HEK293 (cell line): ENCODE data around the gene SULT2B1.
A peak's percentile ranks its signal among the peaks of the same experiment; 100 is the strongest.

Source experiments
- CTCF ChIA-PET: fragments of 350-600 bp; formaldehyde crosslinking; extraction: SDS; loops from one replicate; lab custom pipeline; 2021; ENCODE audit warnings: antibody characterized with exemption; lab: Yijun Ruan, JAX
- POLR2A ChIA-PET: fragments of 300-600 bp; formaldehyde crosslinking; extraction: SDS; loops from one replicate; lab custom pipeline; 2020; ENCODE audit warnings: antibody characterized with exemption, inconsistent platforms; lab: Yijun Ruan, JAX
- H3K27ac ChIP-seq: fragments of 200-500 bp; sonication (Bioruptor generic); 2 replicates; pipeline ENCODE4 v1.5.1; 2014; ENCODE audit warnings: low read depth, low read length, control low read depth, inconsistent platforms; ENCODE audit errors: extremely low read depth
- H3K36me3 ChIP-seq, 2 experiments: fragments of 200-500 bp in 1 of 2; sonication (Bioruptor generic) in 1 of 2; 1 replicate in 1 of 2; 2 replicates in 1 of 2; pipeline ENCODE4 v1.5.1; 2014 to 2017; ENCODE audit warnings: inconsistent platforms in 2 of 2, low read length in 2 of 2; ENCODE audit not compliant: control insufficient read depth in 2 of 2, insufficient read depth in 1 of 2
- H3K4me1 ChIP-seq: fragments of 200-500 bp; sonication (Bioruptor generic); 2 replicates; pipeline ENCODE4 v1.5.1; 2014; ENCODE audit warnings: mild to moderate bottlenecking, low read length, inconsistent platforms; ENCODE audit not compliant: control insufficient read depth, insufficient read depth
- H3K4me3 ChIP-seq: 2 replicates; pipeline ENCODE4 v1.5.1; 2011; ENCODE audit warnings: low read depth, mild to moderate bottlenecking, control low read depth, low read length, moderate library complexity
- H3K9me3 ChIP-seq: fragments of 200-500 bp; sonication (Bioruptor generic); 2 replicates; pipeline ENCODE4 v1.5.1; 2014; ENCODE audit warnings: low read depth, low read length, inconsistent platforms; ENCODE audit not compliant: control insufficient read depth, insufficient read depth
- REPIN1 ChIP-seq: fragments of 450-650 bp; formaldehyde crosslinking; IDR thresholded peaks from 2 replicates; pipeline ENCODE4 v1.5.1; 2017; ENCODE audit warnings: missing biosample characterization, missing genetic modification characterization, low read depth
- YY2 ChIP-seq: fragments of 450-650 bp; formaldehyde crosslinking; IDR thresholded peaks from 2 replicates; pipeline ENCODE4 v1.5.1; 2016; ENCODE audit warnings: missing biosample characterization, missing genetic modification characterization
- ZBTB10 ChIP-seq: fragments of 450-650 bp; formaldehyde crosslinking; IDR thresholded peaks from 2 replicates; pipeline ENCODE4 v1.5.1; 2016; ENCODE audit warnings: missing biosample characterization, missing genetic modification characterization
- ZBTB17 ChIP-seq: fragments of 450-650 bp; formaldehyde crosslinking; IDR thresholded peaks from 2 replicates; pipeline ENCODE4 v1.5.1; 2016; ENCODE audit warnings: missing biosample characterization, missing genetic modification characterization
- ZFP41 ChIP-seq: fragments of 450-650 bp; formaldehyde crosslinking; IDR thresholded peaks from 2 replicates; pipeline ENCODE4 v1.5.1; 2016; ENCODE audit warnings: missing biosample characterization, missing genetic modification characterization, borderline replicate concordance
- ZNF114 ChIP-seq: fragments of 450-650 bp; formaldehyde crosslinking; IDR thresholded peaks from 2 replicates; pipeline ENCODE4 v1.5.0; 2017; ENCODE audit warnings: missing biosample characterization, missing genetic modification characterization
- ZNF132 ChIP-seq: fragments of 450-650 bp; formaldehyde crosslinking; IDR thresholded peaks from 2 replicates; pipeline ENCODE4 v1.5.1; 2017; ENCODE audit warnings: missing biosample characterization, missing genetic modification characterization, borderline replicate concordance
- ZNF148 ChIP-seq: fragments of 450-650 bp; formaldehyde crosslinking; IDR thresholded peaks from 2 replicates; pipeline ENCODE4 v1.5.0; 2017; ENCODE audit warnings: missing biosample characterization, missing genetic modification characterization, borderline replicate concordance
- ZNF175 ChIP-seq: fragments of 450-650 bp; formaldehyde crosslinking; IDR thresholded peaks from 2 replicates; pipeline ENCODE4 v1.5.1; 2016; ENCODE audit warnings: missing biosample characterization, missing genetic modification characterization
- ZNF211 ChIP-seq: fragments of 450-650 bp; formaldehyde crosslinking; IDR thresholded peaks from 2 replicates; pipeline ENCODE4 v1.5.1; 2016; ENCODE audit warnings: low read depth, missing biosample characterization, missing genetic modification characterization
- ZNF24 ChIP-seq: fragments of 450-650 bp; formaldehyde crosslinking; IDR thresholded peaks from 2 replicates; pipeline ENCODE4 v1.5.1; 2016; ENCODE audit warnings: missing biosample characterization, missing genetic modification characterization
- ZNF248 ChIP-seq: fragments of 450-650 bp; formaldehyde crosslinking; IDR thresholded peaks from 2 replicates; pipeline ENCODE4 v1.5.1; 2017; ENCODE audit warnings: missing biosample characterization, missing genetic modification characterization
- ZNF274 ChIP-seq, 2 experiments: fragments of 200-500 bp in 1 of 2; fragments of 450-650 bp in 1 of 2; sonication (Bioruptor generic) in 1 of 2; formaldehyde crosslinking in 1 of 2; IDR thresholded peaks; 2 replicates each; pipeline versions ENCODE4 v1.5.1 to v1.6.1; 2014 to 2016; ENCODE audit warnings: borderline replicate concordance in 1 of 2, inconsistent platforms in 1 of 2, low read length in 1 of 2, missing biosample characterization in 1 of 2, missing genetic modification characterization in 1 of 2
- ZNF311 ChIP-seq: fragments of 450-650 bp; formaldehyde crosslinking; IDR thresholded peaks from 2 replicates; pipeline ENCODE4 v1.5.1; 2017; ENCODE audit warnings: missing biosample characterization, missing genetic modification characterization, borderline replicate concordance
- ZNF335 ChIP-seq: fragments of 450-650 bp; formaldehyde crosslinking; conservative IDR thresholded peaks from 2 replicates; pipeline ENCODE4 v1.5.1; 2016; ENCODE audit warnings: missing biosample characterization, missing genetic modification characterization
- ZNF366 ChIP-seq: fragments of 450-650 bp; formaldehyde crosslinking; conservative IDR thresholded peaks from 2 replicates; pipeline ENCODE4 v1.5.1; 2016; ENCODE audit warnings: missing biosample characterization, missing genetic modification characterization
- ZNF398 ChIP-seq: fragments of 450-650 bp; formaldehyde crosslinking; IDR thresholded peaks from 2 replicates; pipeline ENCODE4 v1.5.1; 2017; ENCODE audit warnings: missing biosample characterization, missing genetic modification characterization
- ZNF521 ChIP-seq: fragments of 450-650 bp; formaldehyde crosslinking; IDR thresholded peaks from 2 replicates; pipeline ENCODE4 v1.5.1; 2017; ENCODE audit warnings: missing biosample characterization, mild to moderate bottlenecking, missing genetic modification characterization
- ZNF544 ChIP-seq: fragments of 450-650 bp; formaldehyde crosslinking; IDR thresholded peaks from 2 replicates; pipeline ENCODE4 v1.5.0; 2017; ENCODE audit warnings: missing biosample characterization, missing genetic modification characterization
- ZNF549 ChIP-seq: fragments of 450-650 bp; IDR thresholded peaks from 2 replicates; pipeline ENCODE4 v1.5.1; 2018; ENCODE audit warnings: missing biosample characterization, missing genetic modification characterization, mild to moderate bottlenecking, inconsistent platforms, moderate library complexity
- ZNF596 ChIP-seq: fragments of 450-650 bp; IDR thresholded peaks from 2 replicates; pipeline ENCODE4 v1.5.0; 2018; ENCODE audit warnings: missing biosample characterization, mild to moderate bottlenecking, missing genetic modification characterization, moderate library complexity
- ZNF664 ChIP-seq: fragments of 450-650 bp; formaldehyde crosslinking; IDR thresholded peaks from 2 replicates; pipeline ENCODE4 v1.5.1; 2016; ENCODE audit warnings: missing biosample characterization, missing genetic modification characterization
- ZNF76 ChIP-seq: fragments of 450-650 bp; formaldehyde crosslinking; IDR thresholded peaks from 2 replicates; pipeline ENCODE4; 2016; ENCODE audit warnings: low read depth, missing biosample characterization, missing genetic modification characterization, borderline replicate concordance
- TF ChIP-seq, protein P1 (sequence below): fragments of 450-650 bp; formaldehyde crosslinking; IDR thresholded peaks from 2 replicates; pipeline ENCODE4 v1.5.1; 2016; ENCODE audit warnings: missing biosample characterization, missing genetic modification characterization

Gene SULT2B1

GRCh38 chr19:48548253-48548911, 3.6 kb upstream of the SULT2B1 start:
- no peaks in the 10 kb centered on the region for H3K4me1 ChIP-seq
- TF ChIP-seq REPIN1 (tag by site-specific recombination) = no peak
- 0 out of 2 replicates have a peak, but pooled peaks have one; percentile 16 for TF ChIP-seq ZNF521 (tag by site-specific recombination)
- peak; percentile 29; the same call in 1 of the 2 replicates for TF ChIP-seq ZNF211 (tag by site-specific recombination)
- TF ChIP-seq ZNF311 = 0 out of 2 replicates have a peak, but pooled peaks have one; percentile 30
- TF ChIP-seq ZNF114 (tag by site-specific recombination) = 0 out of 2 replicates have a peak, but pooled peaks have one; percentile 65
- TF ChIP-seq ZNF335 (tag by site-specific recombination) = no peak
- 0 out of 2 replicates have a peak, but pooled peaks have one; percentile 12 for TF ChIP-seq ZNF148 (tag by site-specific recombination)
- peak; percentile 35; the same call in 1 of the 2 replicates for TF ChIP-seq ZBTB10 (tag by site-specific recombination)
- TF ChIP-seq ZNF398 = 0 out of 2 replicates have a peak, but pooled peaks have one; percentile 10
- TF ChIP-seq ZFP41 (tag by site-specific recombination) = no peak
- TF ChIP-seq ZNF274 (IDR thresholded peaks at IDR 0.05; ENCODE audit: low read length) = no peak
- TF ChIP-seq ZNF274 (tag by site-specific recombination; IDR thresholded peaks at IDR 0.05; ENCODE audit: borderline replicate concordance) = 0 out of 2 replicates have a peak, but pooled peaks have one; percentile 8
- peak; percentile 100 for TF ChIP-seq ZNF366 (tag by site-specific recombination)
- TF ChIP-seq ZBTB17 (tag by site-specific recombination) = peak; percentile 100
- 0 out of 2 replicates have a peak, but pooled peaks have one; percentile 19 for TF ChIP-seq ZNF248
- no peak for TF ChIP-seq ZNF664 (tag by site-specific recombination)
- TF ChIP-seq YY2 (tag by site-specific recombination) = peak; percentile 47
- H3K4me3 ChIP-seq = no peak overlapping the region
- no peaks in the 10 kb centered on the region for H3K9me3 ChIP-seq
- POLR2A ChIA-PET = no interaction called here
- H3K27ac ChIP-seq = no peak overlapping the region
- CTCF ChIA-PET = interaction anchor here (0.6 kb wide), 1 partner anchor 32 kb away, joined by 3 read pairs; no protein-coding TSS in a partner anchor
- H3K36me3 ChIP-seq = no peaks in the 10 kb centered on the region

GRCh38 chr19:48549380-48549779, 2.6 kb upstream of the SULT2B1 start:
- no peak overlapping the region for H3K27ac ChIP-seq
- peaks cover 3% of the 10 kb centered on the region; the same call in 1 of the 2 replicates for H3K4me1 ChIP-seq
- no peaks in the 10 kb centered on the region for H3K9me3 ChIP-seq
- ChIA-PET POLR2A (interaction anchor here (0.5 kb wide), 1 partner anchor 32 kb away, joined by 3 read pairs; no protein-coding TSS in a partner anchor), CTCF (no interaction called here)
- no peaks in the 10 kb centered on the region for H3K36me3 ChIP-seq
- no peak overlapping the region for H3K4me3 ChIP-seq
- TF ChIP-seq ZNF596 (tag by site-specific recombination) (no peak), ZNF175 (tag by site-specific recombination) (no peak), ZNF664 (tag by site-specific recombination) (peak; percentile 93), ZNF24 (tag by site-specific recombination) (0 out of 2 replicates have a peak, but pooled peaks have one; percentile 31), ZNF76 (no peak), ZNF549 (no peak), ZNF132 (tag by site-specific recombination) (no peak), ZNF544 (no peak)
- TF ChIP-seq, protein P1, sequence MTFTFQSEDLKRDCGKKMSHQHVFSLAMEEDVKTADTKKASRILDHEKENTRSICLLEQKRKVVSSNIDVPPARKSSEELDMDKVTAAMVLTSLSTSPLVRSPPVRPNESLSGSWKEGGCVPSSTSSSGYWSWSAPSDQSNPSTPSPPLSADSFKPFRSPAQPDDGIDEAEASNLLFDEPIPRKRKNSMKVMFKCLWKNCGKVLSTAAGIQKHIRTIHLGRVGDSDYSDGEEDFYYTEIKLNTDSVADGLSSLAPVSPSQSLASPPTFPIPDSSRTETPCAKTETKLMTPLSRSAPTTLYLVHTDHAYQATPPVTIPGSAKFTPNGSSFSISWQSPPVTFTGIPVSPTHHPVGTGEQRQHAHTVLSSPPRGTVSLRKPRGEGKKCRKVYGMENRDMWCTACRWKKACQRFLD (tag by site-specific recombination) = no peak
